HepG2 (cell line): ENCODE results near the gene CCDC73. TPM values are rescaled to one million over a fixed set of nuclear protein-coding genes. Genes with fewer than 3 reads are reported as not detected.

Experiments
- AGO2 ChIP-seq: fragments of 200-400 bp; formaldehyde crosslinking; optimal IDR thresholded peaks from 2 replicates; pipeline ENCODE3; 2017; ENCODE audit warnings: mild to moderate bottlenecking, low read depth, low read length, moderate library complexity
- ATF4 ChIP-seq, 2 experiments: fragments of 450-650 bp in 1 of 2; sonication (generic) in 1 of 2; formaldehyde crosslinking; IDR thresholded peaks; 2 replicates each; pipeline versions ENCODE4 v1.5.0 to v1.8.0; 2020 to 2022; ENCODE audit warnings: mild to moderate bottlenecking in 1 of 2, missing genetic modification reagents in 1 of 2
- PAXIP1 ChIP-seq: sonication (generic); formaldehyde crosslinking; conservative IDR thresholded peaks from 2 replicates; pipeline ENCODE4 v1.4.0; 2020; ENCODE audit warnings: mild to moderate bottlenecking, missing genetic modification reagents, moderate library complexity
- RFXANK ChIP-seq: IDR thresholded peaks from 2 replicates; pipeline ENCODE4 v1.6.1; 2016
- SRY ChIP-seq: sonication (generic); formaldehyde crosslinking; IDR thresholded peaks from 2 replicates; pipeline ENCODE4 v1.8.0; 2022; ENCODE audit warnings: mild to moderate bottlenecking, missing genetic modification reagents
- ZNF235 ChIP-seq: sonication (generic); formaldehyde crosslinking; IDR thresholded peaks from 2 replicates; pipeline ENCODE4 v1.8.1; 2023; ENCODE audit warnings: mild to moderate bottlenecking, missing genetic modification reagents, borderline replicate concordance
- ZNF280B ChIP-seq: sonication (generic); formaldehyde crosslinking; IDR thresholded peaks from 2 replicates; pipeline ENCODE4 v1.5.0; 2020; ENCODE audit warnings: missing genetic modification reagents, mild to moderate bottlenecking, borderline replicate concordance
- polyA plus RNA-seq, 8 experiments: library from polyadenylated mRNA; depleted of rRNA in 3 of 8; stranded (reverse) in 7 of 8; unstranded in 1 of 8; fragments of >200 nt; fragmentation: Illumina TruSeq in 4 of 8; extraction: Trizol in 4 of 8; gene quantifications; 2 replicates each; pipeline versions ENCODE4 v1.2.1 to v1.2.3, GENCODE V29; 2011 to 2016; ENCODE audit warnings: low read depth in 4 of 8, missing spikeins in 1 of 8, mixed read lengths in 1 of 8; ENCODE audit not compliant: insufficient read depth in 1 of 8
- total RNA-seq, 5 experiments: library from RNA; depleted of rRNA; stranded (reverse); fragments of >200 nt; fragmentation: Illumina TruSeq; extraction: Trizol; gene quantifications; 2 replicates each; pipeline ENCODE4 v1.2.3, GENCODE V29; 2016; ENCODE audit warnings: low read depth in 1 of 5
- TF ChIP-seq, protein P1 (sequence below): sonication (generic); formaldehyde crosslinking; IDR thresholded peaks from 2 replicates; pipeline ENCODE4 v1.5.0; 2020; ENCODE audit warnings: mild to moderate bottlenecking, low read depth, missing genetic modification reagents, borderline replicate concordance

CCDC73 gene
- total and polyA plus RNA-seq, 2 of the 13 experiments (the other 11 are each of a cell fraction or from before 2014, with no cell fraction given): 0.01 to 0.11 TPM

- TF ChIP-seq SRY (no peak), ATF4 (CRISPR knock-in tag; IDR thresholded peaks at IDR 0.05) (no peak), AGO2 (no peak), RFXANK (CRISPR knock-in tag) (no peak), ZNF280B (CRISPR knock-in tag) (no peak), ZNF235 (CRISPR knock-in tag) (no peak), PAXIP1 (CRISPR knock-in tag) (no peak)
- TF ChIP-seq, protein P1, sequence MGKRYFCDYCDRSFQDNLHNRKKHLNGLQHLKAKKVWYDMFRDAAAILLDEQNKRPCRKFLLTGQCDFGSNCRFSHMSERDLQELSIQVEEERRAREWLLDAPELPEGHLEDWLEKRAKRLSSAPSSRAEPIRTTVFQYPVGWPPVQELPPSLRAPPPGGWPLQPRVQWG (CRISPR knock-in tag): no peak
- TF ChIP-seq, all 625 proteins: peak for 0
Measured at GRCh38 chr11:32779136-32779535, 15.3 kb downstream of the CCDC73 start (continued).
